PC-3 (cell line): Measurements from ENCODE around the gene IARS1.

Experiments used
- CTCF ChIP-seq: fragments of 300-600 bp; sonication (generic); conservative IDR thresholded peaks from 2 replicates; pipeline ENCODE4 v1.5.1; 2017; ENCODE audit warnings: antibody characterized with exemption, low read depth, mild to moderate bottlenecking, low read length
- EZH2 ChIP-seq: fragments of 300-600 bp; sonication (generic); IDR thresholded peaks from one replicate; pipeline ENCODE4 v1.6.1; 2017; ENCODE audit warnings: antibody characterized with exemption, mild to moderate bottlenecking, low read length; ENCODE audit not compliant: unreplicated experiment

GRCh38 chr9:92291577-92291976 lies 1.9 kb downstream of the IARS1 start:
- TF ChIP-seq CTCF, result no peak
- no peak for TF ChIP-seq EZH2
